GM12878 (cell line): ENCODE results near the gene BLOC1S3. TPM values are rescaled to one million over a fixed set of nuclear protein-coding genes. Genes with fewer than 3 reads are reported as not detected.

ENCODE experiments used
- ATAC-seq: fragments of 200-7000 bp; cut with Tn5 transposase; 3 replicates; pipeline ENCODE4 v1.9.1; 2020; ENCODE audit warnings: mild to moderate bottlenecking, moderate library complexity
- BruUV-seq: library from RNA; stranded (reverse); fragments of 400-500 nt; replicated peaks from 2 replicates; lab custom pipeline; 2021; lab: Mats Ljungman, UMichigan
- CTCF ChIA-PET: fragments of 300-600 bp; sonication (Branson Sonifier 250); formaldehyde crosslinking; extraction: SDS; loops from one replicate; lab custom pipeline; 2021; ENCODE audit warnings: inconsistent platforms; lab: Yijun Ruan, JAX
- POLR2A ChIA-PET: fragments of 350-600 bp; formaldehyde crosslinking; extraction: SDS; loops from one replicate; lab custom pipeline; 2021; ENCODE audit warnings: inconsistent platforms; lab: Charles Lee
- RAD21 ChIA-PET: fragments of 300-600 bp; sonication (Branson Sonifier 250); formaldehyde crosslinking; loops from one replicate; lab custom pipeline; 2023; ENCODE audit warnings: antibody characterized with exemption; ENCODE audit not compliant: unreplicated experiment; lab: Charles Lee
- SMC1A ChIA-PET: fragments of 300-600 bp; sonication (Branson Sonifier 250); formaldehyde crosslinking; loops from one replicate; lab custom pipeline; 2023; ENCODE audit not compliant: unreplicated experiment, uncharacterized antibody; lab: Charles Lee
- DNase-seq: peaks from one replicate; pipeline ENCODE4 v3.0.0-alpha.2; 2011; ENCODE audit warnings: low read depth, low spot score
- FAIRE-seq: peaks from 3 replicates; lab custom pipeline; 2011; peaks lifted over from hg19 to GRCh38; lab: Jason Lieb, UNC
- H2AFZ ChIP-seq: 2 replicates; pipeline ENCODE4 v1.6.0; 2011; ENCODE audit warnings: low read depth, low read length, control low read depth; ENCODE audit not compliant: control insufficient read depth
- H3K27ac ChIP-seq: 2 replicates; pipeline ENCODE4 v1.5.1; 2011; ENCODE audit warnings: control low read depth; ENCODE audit not compliant: control insufficient read depth, insufficient read depth
- H3K27me3 ChIP-seq, 2 experiments: replicated peaks in 1 of 2; 2 replicates each; pipeline versions ENCODE4 v1.6.0 to v1.6.1; 2011; ENCODE audit warnings: low read length in 1 of 2; ENCODE audit not compliant: control insufficient read depth in 2 of 2, insufficient read depth in 2 of 2
- H3K36me3 ChIP-seq, 2 experiments: 2 replicates each; pipeline ENCODE4 v1.5.1; 2011; ENCODE audit warnings: low read length in 1 of 2; ENCODE audit not compliant: control insufficient read depth in 2 of 2, insufficient read depth in 2 of 2
- H3K4me1 ChIP-seq: 2 replicates; pipeline ENCODE4 v1.6.1; 2011; ENCODE audit warnings: mild to moderate bottlenecking, low read length, moderate library complexity, mixed read lengths; ENCODE audit not compliant: control insufficient read depth, insufficient read depth
- H3K4me2 ChIP-seq: 2 replicates; pipeline ENCODE4 v1.6.0; 2011; ENCODE audit warnings: control low read depth; ENCODE audit not compliant: control insufficient read depth, insufficient read depth
- H3K4me3 ChIP-seq: fragments of 200-600 bp; sonication (generic); 2 replicates; pipeline ENCODE4 v1.5.1; 2016
- H3K79me2 ChIP-seq: 2 replicates; pipeline ENCODE4 v1.6.0; 2011; ENCODE audit warnings: low read length; ENCODE audit not compliant: control insufficient read depth, insufficient read depth
- H3K9ac ChIP-seq: 2 replicates; pipeline ENCODE4 v1.8.0; 2011; ENCODE audit warnings: low read length, control low read depth, mixed read lengths; ENCODE audit not compliant: control insufficient read depth, insufficient read depth
- H3K9me3 ChIP-seq: replicated peaks from 3 replicates; pipeline ENCODE4 v1.5.1; 2011; ENCODE audit warnings: mild to moderate bottlenecking, low read length; ENCODE audit not compliant: control insufficient read depth, insufficient read depth
- H4K20me1 ChIP-seq: 2 replicates; pipeline ENCODE4 v1.6.0; 2011; ENCODE audit not compliant: control insufficient read depth, insufficient read depth
- ATF7 ChIP-seq: fragments of 450-650 bp; IDR thresholded peaks from 2 replicates; pipeline ENCODE4 v1.6.1; 2016; ENCODE audit warnings: low read depth, mild to moderate bottlenecking
- BCLAF1 ChIP-seq: fragments of 450-650 bp; IDR thresholded peaks from 2 replicates; pipeline ENCODE4 v1.6.1; 2017; ENCODE audit warnings: antibody characterized with exemption, mild to moderate bottlenecking, moderate library complexity
- BHLHE40 ChIP-seq, 2 experiments: fragments of 450-650 bp in 1 of 2; IDR thresholded peaks; 2 replicates each; pipeline ENCODE4 v1.6.1; 2011 to 2017; ENCODE audit warnings: low read depth in 2 of 2, borderline replicate concordance in 1 of 2, improper control_type of control experiment in 1 of 2, low read length in 1 of 2, mild to moderate bottlenecking in 1 of 2
- CHD2 ChIP-seq: IDR thresholded peaks from 2 replicates; pipeline ENCODE4 v1.6.1; 2011; ENCODE audit warnings: low read depth, low read length, improper control_type of control experiment, borderline replicate concordance
- TCF12 ChIP-seq: IDR thresholded peaks from 2 replicates; pipeline ENCODE4 v1.6.1; 2011; ENCODE audit warnings: low read depth, mild to moderate bottlenecking, low read length
- ZBTB33 ChIP-seq: fragments of 450-650 bp; IDR thresholded peaks from 2 replicates; pipeline ENCODE4 v1.6.1; 2017; ENCODE audit warnings: mild to moderate bottlenecking
- ZNF384 ChIP-seq: IDR thresholded peaks from 2 replicates; pipeline ENCODE4 v1.6.1; 2012; ENCODE audit warnings: low read depth, mild to moderate bottlenecking, low read length, improper control_type of control experiment, borderline replicate concordance
- WGBS: methylation state at CpG from one replicate; pipeline ENCODE4 v1.1.6; 2016; ENCODE audit warnings: low lambda C conversion rate; ENCODE audit not compliant: insufficient replicate concordance, insufficient coverage; ENCODE audit errors: missing lambda C conversion rate; 5-methylcytosine and 5-hydroxymethylcytosine counted together
- in situ Hi-C: fragments of 300-500 bp; cut with MboI; formaldehyde crosslinking; loops from 9 replicates; pipeline ENCODE4 v1.14.3; 2018; ENCODE audit warnings: mixed read lengths
- intact Hi-C: fragments of 100-400 bp; cut with micrococcal nuclease; formaldehyde crosslinking; loops from one replicate; pipeline ENCODE4 v1.14.2; 2022; ENCODE audit not compliant: unreplicated experiment
- polyA plus RNA-seq, 11 experiments: library from polyadenylated mRNA; depleted of rRNA in 4 of 11; unstranded in 6 of 11; stranded (reverse) in 5 of 11; fragments of >200 nt; fragmentation: Nextera tagmentation in 4 of 11; fragmentation: Illumina TruSeq in 1 of 11; extraction: Ambion mirVana in 4 of 11; extraction: Trizol in 1 of 11; gene quantifications; 1 replicate in 1 of 11; 2 replicates in 10 of 11; pipeline versions ENCODE4 v1.2.1 to v1.2.3, GENCODE V29; 2011 to 2016; ENCODE audit warnings: inconsistent platforms in 2 of 11, missing spikeins in 2 of 11, low read depth in 1 of 11
- total RNA-seq, 4 experiments: library from RNA; depleted of rRNA in 3 of 4; stranded (reverse); fragments of >200 nt in 3 of 4; fragmentation: Illumina TruSeq in 1 of 4; extraction: Trizol in 1 of 4; gene quantifications; 2 replicates each; pipeline versions ENCODE4 v1.2.1 to v1.2.3, GENCODE V29; 2013 to 2021

Gene BLOC1S3
- total and polyA plus RNA-seq, 10 of the 15 experiments (the other 5 are each of a cell fraction or from before 2014, with no cell fraction given) = 3.6 to 18.3 (median 10.4) TPM

GRCh38 chr19:45135176-45135885 is 43.3 kb upstream of the BLOC1S3 start:
- WGBS = 96% methylated on average over 21 of the region's 21 CpGs
- H3K79me2 ChIP-seq = peaks cover 31% of the 10 kb centered on the region
- POLR2A ChIA-PET = interaction anchor here (0.9 to 4.5 kb wide), 5 partner anchors 9 to 134 kb away, joined by 3 to 33 read pairs (median 4); partner anchors contain the start of genes BLOC1S3, PPP1R37, RELB and TRAPPC6A

More at GRCh38 chr19:45135176-45135885, 43.3 kb upstream of the BLOC1S3 start:
- Histone ChIP-seq H4K20me1 (no peaks in the 10 kb centered on the region), H3K4me3 (no peak overlapping the region), H3K9me3 (no peaks in the 10 kb centered on the region), H3K9ac (no peak overlapping the region), H3K27ac (peak overlapping the region; percentile 97), H3K36me3 (peaks cover 3% of the 10 kb centered on the region in 2 experiments; a peak in 3 of 4 replicates), H3K4me2 (peak overlapping the region; percentile 54; the same call in 1 of the 2 replicates), H3K4me1 (peaks cover 51% of the 10 kb centered on the region), H3K27me3 (no peaks in the 10 kb centered on the region), H2AFZ (no peak overlapping the region)
- ChIA-PET SMC1A (interaction anchor here (0.9 to 4.0 kb wide), 7 partner anchors 9 to 93 kb away, joined by 3 to 39 read pairs (median 4); partner anchors contain the start of genes BLOC1S3 and TRAPPC6A), RAD21 (interaction anchor here (1.0 to 2.6 kb wide), 6 partner anchors 19 to 88 kb away, joined by 3 to 15 read pairs (median 4); no protein-coding TSS in a partner anchor), CTCF (interaction anchor here (2.0 to 5.6 kb wide), 5 partner anchors 10 to 60 kb away, joined by 6 to 39 read pairs (median 8); partner anchors contain the start of genes GEMIN7 and PPP1R37)
- intact Hi-C loops (loop anchor here (5.0 kb wide), 2 partner anchors 58 to 202 kb away; partner anchors contain the start of genes GEMIN7 and ZNF296), in situ Hi-C loops (no loop called here)
- no peak for FAIRE-seq
- DNase-seq = no peak
- no TSS peak for BruUV-seq
- TF ChIP-seq ZNF384 (no peak), CHD2 (no peak), ZBTB33 (no peak), BCLAF1 (no peak), TCF12 (no peak), ATF7 (no peak), BHLHE40 (IDR thresholded peaks at IDR 0.05; ENCODE audit: borderline replicate concordance in 1 of 2, low read depth in 2 of 2, low read length in 1 of 2) (no peak)
- ATAC-seq = no peak
